Measurements from ENCODE around the gene HSPB1. TPM values are rescaled to one million over a fixed set of nuclear protein-coding genes. Genes with fewer than 3 reads are reported as not detected.

The HSPB1 gene
- total and polyA plus RNA-seq, 3 donors from 2014 or later = 190 to 245 (median 216) TPM

GRCh38 chr7:76343294-76343930 is 40.9 kb downstream of the HSPB1 start:
- Histone ChIP-seq H3K27ac (no peak overlapping the region), H3K4me3 (no peak overlapping the region), H3K4me1 (peaks cover 17% of the 10 kb centered on the region), H3K36me3 (ENCODE audit: low read depth, missing control alignments) (no peaks in the 10 kb centered on the region), H3K27me3 (no peaks in the 10 kb centered on the region), H3K9me3 (no peaks in the 10 kb centered on the region)
- 94 to 96% methylated on average over 6 of the region's 6 CpGs for WGBS, 2 donors
- no peak for TF ChIP-seq CTCF (IDR thresholded peaks at IDR 0.05)
- TF ChIP-seq POLR2A (IDR thresholded peaks at IDR 0.05) = no peak
- intact Hi-C loops (cut with DNase I; ENCODE audit: low total_unique reads) = no loop called here
- DNase-seq = no peak

GRCh38 chr7:76343931-76344321 is 41.5 kb downstream of the HSPB1 start:
- no peak for DNase-seq
- Histone ChIP-seq H3K36me3 (ENCODE audit: low read depth, missing control alignments) (no peaks in the 10 kb centered on the region), H3K27ac (no peak overlapping the region), H3K9me3 (no peaks in the 10 kb centered on the region), H3K4me3 (no peak overlapping the region), H3K4me1 (peaks cover 17% of the 10 kb centered on the region), H3K27me3 (no peaks in the 10 kb centered on the region)
- intact Hi-C loops (cut with DNase I; ENCODE audit: low total_unique reads) = no loop called here
- TF ChIP-seq POLR2A (IDR thresholded peaks at IDR 0.05) (no peak), CTCF (IDR thresholded peaks at IDR 0.05) (no peak)
- WGBS, 2 donors = 91 to 93% methylated on average over 6 of the region's 6 CpGs

- intact Hi-C loops (cut with DNase I; ENCODE audit: low total_unique reads) = no loop called here
- no peak for TF ChIP-seq CTCF (IDR thresholded peaks at IDR 0.05)
- TF ChIP-seq POLR2A (IDR thresholded peaks at IDR 0.05) = no peak
- DNase-seq = no peak
- Histone ChIP-seq H3K27ac (no peak overlapping the region), H3K4me3 (no peak overlapping the region), H3K9me3 (no peaks in the 10 kb centered on the region), H3K27me3 (no peaks in the 10 kb centered on the region), H3K4me1 (peaks cover 7% of the 10 kb centered on the region), H3K36me3 (ENCODE audit: low read depth, missing control alignments) (no peaks in the 10 kb centered on the region)
- WGBS, 2 donors = 74 to 76% methylated on average over 6 of the region's 6 CpGs
Observed at GRCh38 chr7:76346097-76346496, 43.6 kb downstream of the HSPB1 start.

- Histone ChIP-seq H3K4me1 (peaks cover 6% of the 10 kb centered on the region), H3K36me3 (ENCODE audit: low read depth, missing control alignments) (no peaks in the 10 kb centered on the region), H3K4me3 (no peak overlapping the region), H3K9me3 (no peaks in the 10 kb centered on the region), H3K27me3 (no peaks in the 10 kb centered on the region), H3K27ac (no peak overlapping the region)
- TF ChIP-seq CTCF (IDR thresholded peaks at IDR 0.05) (no peak), POLR2A (IDR thresholded peaks at IDR 0.05) (no peak)
- WGBS, 2 donors = 78 to 87% methylated on average over 8 of the region's 8 CpGs
- no peak for DNase-seq
- intact Hi-C loops (cut with DNase I; ENCODE audit: low total_unique reads) = no loop called here
Observed at GRCh38 chr7:76346778-76347177, 44.3 kb downstream of the HSPB1 start.

- H3K36me3 ChIP-seq (ENCODE audit: low read depth, missing control alignments) = no peaks in the 10 kb centered on the region
- intact Hi-C loops (cut with DNase I; ENCODE audit: low total_unique reads) = no loop called here
- peaks cover 7% of the 10 kb centered on the region for H3K4me1 ChIP-seq
- WGBS, 2 donors = 70 to 77% methylated on average over 5 of the region's 5 CpGs
- H3K9me3 ChIP-seq = no peaks in the 10 kb centered on the region
- no peak overlapping the region for H3K27ac ChIP-seq
- no peak overlapping the region for H3K4me3 ChIP-seq
- TF ChIP-seq POLR2A (IDR thresholded peaks at IDR 0.05) = no peak
- DNase-seq = no peak
- H3K27me3 ChIP-seq = no peaks in the 10 kb centered on the region
Observed at GRCh38 chr7:76347710-76348109, 45.2 kb downstream of the HSPB1 start.
